ENCODE measurements around the gene TRAK1.

TRAK1 gene

DNA sequence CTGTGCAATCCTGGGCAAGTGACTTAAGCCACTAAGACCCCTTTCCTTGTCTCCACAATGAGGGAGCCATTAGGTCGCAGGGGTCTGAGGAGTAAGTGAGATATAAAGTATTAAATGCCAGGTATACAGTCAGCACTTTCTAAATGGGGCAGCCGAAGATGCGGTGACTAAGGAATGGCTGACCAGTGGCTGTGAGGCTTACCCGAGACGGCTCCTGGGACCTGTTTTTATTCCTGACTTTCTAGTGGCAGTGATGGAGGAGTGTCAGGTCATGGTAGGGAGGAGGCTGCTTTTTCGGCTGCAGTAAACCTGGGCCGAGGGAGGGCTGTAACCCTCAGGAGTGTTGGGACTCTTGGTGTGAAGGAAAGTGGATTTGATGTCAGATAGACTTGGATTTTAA is 52.3 kb downstream of the TRAK1 start:
- H3K36me3 Mint-ChIP-seq (ENCODE audit: low read depth) = no peaks in the 10 kb centered on the region
- no peak for DNase-seq
- H3K4me1 Mint-ChIP-seq = peaks cover 11% of the 10 kb centered on the region
- no peak overlapping the region for H3K4me3 Mint-ChIP-seq
- no peaks in the 10 kb centered on the region for H3K27me3 Mint-ChIP-seq (ENCODE audit: low read depth, poor library complexity)
- TF ChIP-seq, protein P1, sequence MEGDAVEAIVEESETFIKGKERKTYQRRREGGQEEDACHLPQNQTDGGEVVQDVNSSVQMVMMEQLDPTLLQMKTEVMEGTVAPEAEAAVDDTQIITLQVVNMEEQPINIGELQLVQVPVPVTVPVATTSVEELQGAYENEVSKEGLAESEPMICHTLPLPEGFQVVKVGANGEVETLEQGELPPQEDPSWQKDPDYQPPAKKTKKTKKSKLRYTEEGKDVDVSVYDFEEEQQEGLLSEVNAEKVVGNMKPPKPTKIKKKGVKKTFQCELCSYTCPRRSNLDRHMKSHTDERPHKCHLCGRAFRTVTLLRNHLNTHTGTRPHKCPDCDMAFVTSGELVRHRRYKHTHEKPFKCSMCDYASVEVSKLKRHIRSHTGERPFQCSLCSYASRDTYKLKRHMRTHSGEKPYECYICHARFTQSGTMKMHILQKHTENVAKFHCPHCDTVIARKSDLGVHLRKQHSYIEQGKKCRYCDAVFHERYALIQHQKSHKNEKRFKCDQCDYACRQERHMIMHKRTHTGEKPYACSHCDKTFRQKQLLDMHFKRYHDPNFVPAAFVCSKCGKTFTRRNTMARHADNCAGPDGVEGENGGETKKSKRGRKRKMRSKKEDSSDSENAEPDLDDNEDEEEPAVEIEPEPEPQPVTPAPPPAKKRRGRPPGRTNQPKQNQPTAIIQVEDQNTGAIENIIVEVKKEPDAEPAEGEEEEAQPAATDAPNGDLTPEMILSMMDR (IDR thresholded peaks at IDR 0.05) = no peak
- H3K27ac Mint-ChIP-seq = no peak overlapping the region
- H3K9me3 Mint-ChIP-seq = no peaks in the 10 kb centered on the region

DNA sequence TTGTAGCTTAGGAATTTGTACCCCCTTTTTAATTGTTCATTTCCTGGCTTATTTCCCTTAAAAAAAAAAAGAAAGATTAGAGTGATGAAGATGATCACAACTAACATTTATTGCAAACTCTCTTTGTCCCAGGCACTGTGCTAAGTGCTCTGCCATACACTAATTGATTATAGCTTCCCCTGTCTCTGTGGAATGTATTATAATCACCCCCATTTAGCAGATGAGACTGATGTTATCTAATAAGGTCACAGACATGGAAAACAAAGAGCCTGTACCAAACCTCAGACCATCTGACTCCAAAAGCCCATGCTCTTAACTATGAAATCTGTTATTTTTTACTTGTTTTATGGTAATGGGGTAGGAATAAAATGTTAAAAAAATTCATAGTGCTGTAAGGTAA is 53.1 kb downstream of the TRAK1 start:
- Mint-ChIP-seq H3K4me3 (no peak overlapping the region), H3K27me3 (ENCODE audit: low read depth, poor library complexity) (peaks cover under 1% of the 10 kb centered on the region), H3K36me3 (ENCODE audit: low read depth) (no peaks in the 10 kb centered on the region), H3K4me1 (peaks cover 17% of the 10 kb centered on the region), H3K27ac (no peak overlapping the region), H3K9me3 (no peaks in the 10 kb centered on the region)
- no peak for DNase-seq
- TF ChIP-seq, protein P1 (IDR thresholded peaks at IDR 0.05) = no peak

DNA sequence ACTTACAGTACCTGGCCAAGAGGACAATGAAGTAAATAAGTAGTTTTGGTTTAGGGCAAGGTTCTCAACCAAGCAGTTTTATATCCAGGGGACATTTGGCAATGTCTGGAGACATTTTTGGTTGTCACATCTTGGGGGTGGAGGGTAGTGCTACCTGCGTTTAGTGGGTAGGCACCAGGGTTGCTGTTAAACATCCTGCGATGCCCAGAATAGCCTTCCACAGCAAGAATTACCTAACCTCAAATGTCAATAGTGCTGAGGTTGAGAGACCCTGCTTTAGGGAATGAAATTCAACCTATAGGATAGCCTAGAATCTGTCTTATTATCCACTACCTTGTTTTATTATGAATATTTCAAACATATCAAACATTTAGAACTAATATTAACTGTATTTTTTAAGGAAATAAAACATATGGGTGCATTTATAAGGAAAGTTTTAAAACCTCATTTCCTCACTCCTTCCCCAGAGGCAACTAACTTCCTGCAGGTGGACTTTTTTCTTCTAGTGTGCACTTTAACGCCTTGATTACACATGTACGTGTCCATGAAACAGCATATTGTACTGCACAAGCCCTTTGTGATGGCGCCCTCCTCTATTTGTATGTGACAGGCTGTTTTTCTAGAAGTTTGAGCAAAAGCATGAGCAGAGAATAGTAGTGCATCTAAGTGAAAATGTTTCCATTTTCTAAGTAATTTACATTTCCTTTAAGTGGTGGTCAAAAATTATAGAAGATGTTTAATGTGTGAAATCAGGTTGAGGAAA is 57.1 kb downstream of the TRAK1 start:
- Mint-ChIP-seq H3K27ac (no peak overlapping the region), H3K9me3 (no peaks in the 10 kb centered on the region), H3K4me1 (peaks cover 31% of the 10 kb centered on the region), H3K27me3 (ENCODE audit: low read depth, poor library complexity) (peaks cover 3% of the 10 kb centered on the region), H3K4me3 (no peak overlapping the region), H3K36me3 (ENCODE audit: low read depth) (no peaks in the 10 kb centered on the region)
- TF ChIP-seq, protein P1 (IDR thresholded peaks at IDR 0.05) = no peak
- DNase-seq = no peak

DNA sequence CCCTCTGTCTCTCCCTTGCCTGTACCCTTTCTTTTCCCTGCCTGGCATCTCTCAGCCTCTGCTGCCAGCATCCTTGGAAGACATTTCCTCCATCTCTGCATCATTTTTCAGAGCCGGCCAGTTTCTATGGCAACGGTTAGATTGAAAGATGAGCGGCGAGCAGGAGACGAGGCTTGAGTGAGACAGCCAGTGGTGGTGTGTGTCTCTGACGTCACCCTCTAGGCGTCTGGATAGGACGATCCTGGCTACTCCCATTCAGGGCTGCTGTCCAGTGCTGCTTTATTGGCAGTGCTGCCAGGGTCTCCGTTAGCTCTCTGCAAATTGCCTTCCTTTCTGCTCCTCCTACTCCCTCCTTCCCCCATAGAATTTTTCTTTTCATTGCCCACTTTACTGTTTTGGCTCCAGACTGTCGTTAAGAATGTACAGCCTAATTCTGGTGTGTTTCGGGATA is 57.9 kb downstream of the TRAK1 start:
- Mint-ChIP-seq H3K27ac (no peak overlapping the region), H3K9me3 (no peaks in the 10 kb centered on the region), H3K36me3 (ENCODE audit: low read depth) (no peaks in the 10 kb centered on the region), H3K4me3 (no peak overlapping the region), H3K4me1 (peaks cover 28% of the 10 kb centered on the region), H3K27me3 (ENCODE audit: low read depth, poor library complexity) (peaks cover 3% of the 10 kb centered on the region)
- DNase-seq = peak; percentile 74
- TF ChIP-seq, protein P1 (IDR thresholded peaks at IDR 0.05) = no peak

DNA sequence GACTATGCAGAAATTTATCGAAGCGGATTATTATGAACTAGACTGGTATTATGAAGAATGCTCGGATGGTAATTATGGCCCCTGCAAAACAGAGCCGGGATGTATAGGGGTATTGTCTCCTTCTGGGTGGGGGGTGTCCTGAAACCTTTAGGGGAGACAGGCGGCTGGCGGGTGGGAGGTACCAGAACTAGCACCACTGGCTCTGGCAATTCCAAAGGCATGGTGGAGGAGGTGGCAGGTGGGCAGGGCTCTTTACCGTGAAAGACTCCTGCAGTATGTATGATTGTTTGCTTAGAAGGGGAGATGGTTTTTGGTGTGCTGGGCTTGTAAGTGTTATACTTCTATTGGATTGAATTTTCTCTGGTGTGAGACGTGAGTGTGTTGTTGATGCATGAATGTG is 58.4 kb downstream of the TRAK1 start:
- DNase-seq = no peak
- TF ChIP-seq, protein P1 (IDR thresholded peaks at IDR 0.05) = no peak
- Mint-ChIP-seq H3K27ac (no peak overlapping the region), H3K9me3 (no peaks in the 10 kb centered on the region), H3K4me1 (peaks cover 25% of the 10 kb centered on the region), H3K27me3 (ENCODE audit: low read depth, poor library complexity) (peaks cover 3% of the 10 kb centered on the region), H3K36me3 (ENCODE audit: low read depth) (no peaks in the 10 kb centered on the region), H3K4me3 (no peak overlapping the region)

DNA sequence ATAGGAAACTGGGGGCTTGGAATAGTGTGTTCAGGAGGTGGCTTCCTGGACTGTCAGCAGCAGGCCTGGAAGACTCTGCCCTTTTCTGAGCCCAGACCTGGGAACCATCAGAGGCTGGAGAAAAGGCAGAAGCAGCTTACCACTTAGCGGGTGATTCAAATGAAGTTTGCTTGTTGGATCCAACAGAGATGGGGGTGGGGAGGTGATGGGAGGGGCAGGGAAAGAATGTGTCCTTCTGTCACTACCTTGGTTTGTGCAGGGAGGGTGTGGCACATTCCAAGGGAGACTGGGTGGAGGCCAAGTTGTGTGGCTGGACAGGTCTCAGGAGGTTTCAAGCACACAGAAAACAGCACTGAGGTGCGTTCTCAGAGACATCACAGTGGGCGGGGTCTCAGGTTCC is 58.8 kb downstream of the TRAK1 start:
- Mint-ChIP-seq H3K4me1 (peaks cover 25% of the 10 kb centered on the region), H3K27me3 (ENCODE audit: low read depth, poor library complexity) (peaks cover 3% of the 10 kb centered on the region), H3K9me3 (no peaks in the 10 kb centered on the region), H3K27ac (no peak overlapping the region), H3K4me3 (no peak overlapping the region), H3K36me3 (ENCODE audit: low read depth) (no peaks in the 10 kb centered on the region)
- DNase-seq = no peak
- TF ChIP-seq, protein P1 (IDR thresholded peaks at IDR 0.05) = no peak
